GM13976 (cell line): Measurements from ENCODE around the gene ANKRD65.

Experiments used
- DNase-seq: peaks from one replicate; pipeline ENCODE4 v3.0.0; 2012; ENCODE audit warnings: low spot score
- CTCF ChIP-seq: IDR thresholded peaks from 2 replicates; pipeline ENCODE4 v1.5.1; 2012; ENCODE audit warnings: borderline replicate concordance, mild to moderate bottlenecking; ENCODE audit not compliant: insufficient read depth; ENCODE audit errors: extremely low read depth, missing control alignments, control extremely low read depth
- in situ Hi-C: fragments of 300-500 bp; cut with MboI; formaldehyde crosslinking; loops from one replicate; pipeline ENCODE4 v1.12.0; 2022; ENCODE audit warnings: low sequenced_read_pairs, mixed read lengths, inconsistent platforms; ENCODE audit not compliant: unreplicated experiment

ANKRD65 gene

GRCh38 chr1:1434131-1434823, 13.2 kb upstream of the ANKRD65 start:
- no peak for TF ChIP-seq CTCF
- in situ Hi-C loops = no loop called here
- peak; percentile 40 for DNase-seq

GRCh38 chr1:1433804-1434130, 12.7 kb upstream of the ANKRD65 start:
- no peak for TF ChIP-seq CTCF
- in situ Hi-C loops = no loop called here
- DNase-seq = peak; percentile 50

GRCh38 chr1:1432951-1433803, 12.1 kb upstream of the ANKRD65 start:
- peak; percentile 42 for DNase-seq
- no peak for TF ChIP-seq CTCF
- in situ Hi-C loops = no loop called here

GRCh38 chr1:1432274-1432950, 11.3 kb upstream of the ANKRD65 start:
- peak; percentile 30 for DNase-seq
- no peak for TF ChIP-seq CTCF
- in situ Hi-C loops = no loop called here

GRCh38 chr1:1431845-1432273, 10.8 kb upstream of the ANKRD65 start:
- peak; percentile 42 for DNase-seq
- in situ Hi-C loops = no loop called here

More at GRCh38 chr1:1431845-1432273, 10.8 kb upstream of the ANKRD65 start:
- no peak for TF ChIP-seq CTCF
